ENCODE results near the gene ZNF677. TPM values are rescaled to one million over a fixed set of nuclear protein-coding genes. Genes with fewer than 3 reads are reported as not detected.

The ZNF677 gene
- total and polyA plus RNA-seq, 2 experiments from 2014 or later: 21.2 to 37.8 TPM

DNA sequence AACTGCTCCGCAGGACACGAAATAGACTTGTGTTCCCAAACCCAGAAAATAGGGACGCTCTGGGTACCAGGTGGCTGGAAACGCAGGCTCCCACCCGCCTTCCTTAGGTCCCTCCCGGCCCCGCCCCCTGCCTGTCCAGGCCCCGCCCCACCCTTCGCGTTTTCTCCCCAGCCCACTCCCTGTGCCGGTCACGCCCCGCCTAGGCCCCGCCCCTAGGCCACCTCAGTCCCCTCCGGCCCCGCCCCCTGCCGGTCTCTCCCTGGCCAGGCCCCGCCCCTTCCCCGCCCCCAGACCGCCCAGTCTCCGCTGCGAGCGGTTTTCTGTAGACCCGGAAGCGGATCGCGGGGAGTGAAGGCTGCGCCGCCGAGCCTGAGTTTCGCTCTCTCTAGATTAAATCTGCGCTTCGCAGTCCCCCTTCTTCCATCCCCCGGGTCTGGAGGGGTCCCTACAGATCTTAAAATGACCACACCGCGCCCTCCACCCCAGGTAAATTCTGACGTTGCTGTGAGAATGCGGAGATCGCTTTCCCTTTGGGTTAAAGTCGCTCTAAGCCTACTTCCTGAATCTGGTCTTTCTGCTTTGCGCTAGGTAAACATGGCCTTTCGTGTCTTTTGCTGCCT, 57.8 kb downstream of the ZNF677 start:
- no peaks in the 10 kb centered on the region for H3K27me3 ChIP-seq
- H3K27ac ChIP-seq: peak overlapping the region; percentile 92
- peak; percentile 99 for DNase-seq (ENCODE audit: low spot score)
- H3K36me3 ChIP-seq (replicated peaks; ENCODE audit: insufficient read depth, low read depth): no peaks in the 10 kb centered on the region
- H4K20me1 ChIP-seq (ENCODE audit: insufficient read depth, poor library complexity, severe bottlenecking): no peaks in the 10 kb centered on the region
- WGBS (ENCODE audit: low lambda C conversion rate, missing lambda C conversion rate): 4% methylated on average over 22 of the region's 42 CpGs
- no peaks in the 10 kb centered on the region for H3K9me3 ChIP-seq (ENCODE audit: low read depth)
- TF ChIP-seq EZH2phosphoT487 (IDR thresholded peaks at IDR 0.05; ENCODE audit: low read depth, severe bottlenecking, unreplicated experiment) (no peak), CTCF (IDR thresholded peaks at IDR 0.05; ENCODE audit: poor library complexity) (no peak), EZH2 (IDR thresholded peaks at IDR 0.05; ENCODE audit: borderline replicate concordance) (no peak)
- peak overlapping the region; percentile 86 for H3K4me3 ChIP-seq
- H3K9me2 ChIP-seq (replicated peaks; ENCODE audit: insufficient read depth): no peaks in the 10 kb centered on the region
- peak overlapping the region; percentile 89 for H3K4me2 ChIP-seq
- H3K79me2 ChIP-seq: peaks cover 7% of the 10 kb centered on the region
- H2AFZ ChIP-seq: peak overlapping the region; percentile 95
- peaks cover 8% of the 10 kb centered on the region for H3K4me1 ChIP-seq (ENCODE audit: insufficient read depth)

- no peaks in the 10 kb centered on the region for H3K27me3 ChIP-seq
- peaks cover 7% of the 10 kb centered on the region for H3K79me2 ChIP-seq
- H3K9me3 ChIP-seq (ENCODE audit: low read depth): no peaks in the 10 kb centered on the region
- H3K9me2 ChIP-seq (replicated peaks; ENCODE audit: insufficient read depth): no peaks in the 10 kb centered on the region
- H3K4me3 ChIP-seq: no peak overlapping the region
- H2AFZ ChIP-seq: no peak overlapping the region
- peaks cover 8% of the 10 kb centered on the region for H3K4me1 ChIP-seq (ENCODE audit: insufficient read depth)
- 4% methylated on average over 3 of the region's 3 CpGs for WGBS (ENCODE audit: low lambda C conversion rate, missing lambda C conversion rate)
- peak; percentile 90 for DNase-seq (ENCODE audit: low spot score)
- H3K4me2 ChIP-seq: peak overlapping the region; percentile 46
- peak; percentile 92 for TF ChIP-seq CTCF (IDR thresholded peaks at IDR 0.05; ENCODE audit: poor library complexity)
- no peak for TF ChIP-seq EZH2phosphoT487 (IDR thresholded peaks at IDR 0.05; ENCODE audit: low read depth, severe bottlenecking, unreplicated experiment)
- no peaks in the 10 kb centered on the region for H3K36me3 ChIP-seq (replicated peaks; ENCODE audit: insufficient read depth, low read depth)
- no peak overlapping the region for H3K27ac ChIP-seq
- H4K20me1 ChIP-seq (ENCODE audit: insufficient read depth, poor library complexity, severe bottlenecking): no peaks in the 10 kb centered on the region
These were observed 59.3 kb downstream of the ZNF677 start for GRCh38 chr19:53195265-53195903.

DNA sequence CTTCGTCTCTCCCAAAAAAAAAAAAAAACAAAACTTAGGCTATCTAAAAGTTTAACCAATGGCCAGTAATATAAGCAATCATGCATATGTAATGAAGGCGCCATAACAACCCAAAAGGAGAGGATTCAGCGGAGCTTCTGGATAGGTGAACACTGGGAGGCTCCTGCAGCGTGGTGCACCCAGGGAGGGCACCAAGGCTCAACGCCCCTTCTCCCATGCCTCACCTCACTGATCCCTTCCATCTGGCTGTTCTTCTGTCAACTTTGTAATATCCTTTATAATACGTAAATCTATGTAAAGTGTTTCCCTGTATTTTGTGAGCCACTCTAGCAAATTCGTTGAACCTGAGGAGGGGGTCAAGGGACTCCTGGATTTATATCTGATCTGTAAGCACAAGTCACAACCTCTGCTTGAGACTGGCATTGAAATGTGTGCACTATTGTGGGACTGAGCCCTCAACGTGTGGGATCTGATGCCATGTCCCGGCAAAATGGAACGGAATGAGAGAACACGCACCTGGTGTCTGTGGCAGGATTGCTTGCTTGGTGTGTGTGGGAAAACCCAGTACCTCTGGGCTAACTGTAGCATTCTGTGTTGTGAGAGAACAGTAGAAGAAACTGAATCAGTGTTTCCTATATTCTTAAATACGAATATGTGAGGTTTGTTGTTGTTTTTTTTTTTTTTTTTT, 61.0 kb downstream of the ZNF677 start:
- Histone ChIP-seq H3K27ac (peak overlapping the region; percentile 29), H3K9me2 (replicated peaks; ENCODE audit: insufficient read depth) (no peaks in the 10 kb centered on the region), H3K36me3 (replicated peaks; ENCODE audit: insufficient read depth, low read depth) (no peaks in the 10 kb centered on the region), H3K9me3 (ENCODE audit: low read depth) (no peaks in the 10 kb centered on the region), H3K79me2 (peaks cover 7% of the 10 kb centered on the region), H3K27me3 (no peaks in the 10 kb centered on the region), H4K20me1 (ENCODE audit: insufficient read depth, poor library complexity, severe bottlenecking) (no peaks in the 10 kb centered on the region), H3K4me1 (ENCODE audit: insufficient read depth) (peaks cover 8% of the 10 kb centered on the region), H2AFZ (peak overlapping the region; percentile 88), H3K4me3 (peak overlapping the region; percentile 12), H3K4me2 (peak overlapping the region; percentile 89)
- WGBS (ENCODE audit: low lambda C conversion rate, missing lambda C conversion rate): 68% methylated on average over 12 of the region's 12 CpGs
- peak; percentile 10 for DNase-seq (ENCODE audit: low spot score)
- TF ChIP-seq EZH2 (IDR thresholded peaks at IDR 0.05; ENCODE audit: borderline replicate concordance) (no peak), CTCF (IDR thresholded peaks at IDR 0.05; ENCODE audit: poor library complexity) (no peak), EZH2phosphoT487 (IDR thresholded peaks at IDR 0.05; ENCODE audit: low read depth, severe bottlenecking, unreplicated experiment) (no peak)
